ENCODE results near the gene RIPOR3. TPM values are rescaled to one million over a fixed set of nuclear protein-coding genes. Genes with fewer than 3 reads are reported as not detected.
A peak's percentile ranks its signal among the peaks of the same experiment; 100 is the strongest.

Gene RIPOR3
- not detected for total RNA-seq

DNA sequence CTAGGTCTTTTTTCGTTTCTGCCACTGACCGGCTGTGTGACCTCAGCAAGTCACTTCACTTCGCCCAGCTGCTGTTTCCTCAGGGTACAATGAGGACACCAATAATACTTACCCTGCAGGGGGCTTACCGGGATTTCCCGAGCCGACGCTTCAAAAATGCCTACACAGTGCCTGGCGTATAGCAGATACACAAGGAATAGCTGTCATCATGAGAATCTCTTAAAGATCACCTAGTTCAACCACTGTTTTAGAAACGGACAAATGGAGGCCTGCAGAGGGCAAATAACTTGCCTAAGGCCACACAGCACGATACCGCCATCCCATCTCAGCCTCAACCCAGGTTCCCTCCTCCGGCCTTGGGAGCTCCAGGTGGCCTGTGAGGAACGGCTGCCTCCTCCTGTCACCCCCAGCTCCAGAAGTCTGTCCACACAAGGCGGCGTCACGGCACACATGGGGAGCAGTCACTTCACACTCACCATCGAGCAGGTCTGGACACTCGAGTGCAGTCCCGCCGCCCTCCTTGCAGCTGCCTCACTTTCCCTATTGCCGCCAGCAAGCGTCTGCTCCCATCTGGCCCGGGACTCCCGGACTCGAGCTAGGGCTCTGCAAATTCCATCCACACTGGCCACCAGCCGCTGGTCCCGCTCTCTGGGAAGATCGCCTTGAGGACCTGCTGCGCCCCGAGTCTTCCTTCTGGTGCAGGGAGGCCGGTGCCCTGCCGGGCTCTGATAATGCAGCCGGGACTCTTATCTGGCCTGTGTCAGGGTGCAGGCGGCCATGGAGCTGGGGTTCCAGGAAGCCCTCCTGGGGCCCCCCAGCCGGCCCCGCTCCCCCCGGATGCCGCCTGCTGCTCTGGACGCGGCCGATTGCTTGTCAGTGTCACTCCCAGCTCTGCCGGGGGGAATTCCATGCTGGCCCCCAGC, at the start of gene RIPOR3:
RIPOR3 (minus strand) TSS at position 893 of the 923 bp plus-strand sequence; CDS start at position 479, 414 bp downstream.
- Mint-ChIP-seq H3K9me3 (no peaks in the 10 kb centered on the region), H3K27me3 (peaks cover 46 to 49% of the 10 kb centered on the region in 2 donors), H3K27ac (no peak within 1 kb of the TSS), H3K36me3 (no peaks in the 10 kb centered on the region), H3K4me3 (no peak within 1 kb of the TSS), H3K4me1 (ENCODE audit: low read depth in 2 of 2) (peaks cover 4 to 5% of the 10 kb centered on the region in 2 donors)
- ATAC-seq = no peak
- DNase-seq (ENCODE audit: low spot score) = peak; percentile 51

DNA sequence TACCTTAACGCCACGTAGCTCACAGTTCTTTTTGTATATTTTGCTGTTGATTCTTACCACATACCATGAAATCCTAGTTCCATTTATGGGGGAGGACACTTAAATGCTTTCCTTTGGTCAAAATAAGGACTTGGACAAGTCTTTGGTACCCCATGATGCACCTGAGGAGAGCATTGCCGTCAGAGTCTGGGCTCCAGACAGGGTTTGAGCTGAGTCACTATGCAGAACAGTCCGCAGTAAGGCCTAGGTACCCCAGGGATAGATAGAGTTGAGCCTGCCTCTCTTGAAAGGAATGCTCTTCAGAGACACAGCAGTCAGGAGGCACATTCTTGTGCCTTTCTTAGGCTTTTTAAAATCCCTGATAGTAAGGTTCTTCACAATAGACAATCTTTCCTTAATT, 46.0 kb upstream of the RIPOR3 start:
- Mint-ChIP-seq H3K9me3 (no peaks in the 10 kb centered on the region), H3K27ac (no peak overlapping the region), H3K36me3 (no peaks in the 10 kb centered on the region), H3K4me3 (no peak overlapping the region), H3K27me3 (no peaks in the 10 kb centered on the region), H3K4me1 (ENCODE audit: low read depth in 2 of 2) (peaks cover 12 to 13% of the 10 kb centered on the region in 2 donors)
- ATAC-seq (no peak), DNase-seq (ENCODE audit: low spot score) (no peak)

DNA sequence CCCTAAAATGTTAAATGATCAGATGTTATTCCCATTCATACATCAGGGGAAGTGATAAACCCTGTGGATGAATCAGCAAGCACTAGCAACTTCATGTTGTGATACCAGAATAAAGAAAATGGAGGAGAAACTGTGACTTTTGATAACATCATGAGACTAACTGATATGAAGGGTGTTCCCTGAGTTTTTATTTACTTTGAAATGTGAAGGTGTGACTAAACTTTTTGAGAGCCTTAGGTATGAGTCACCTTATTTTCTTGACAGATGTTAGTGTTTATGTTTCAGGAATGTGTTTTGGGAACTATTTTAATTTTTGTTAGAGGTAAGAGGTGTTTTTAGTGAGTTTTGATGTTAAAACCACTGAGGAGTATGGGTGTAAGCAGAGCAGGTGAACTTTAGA, 44.5 kb upstream of the RIPOR3 start:
- Mint-ChIP-seq H3K27me3 (no peaks in the 10 kb centered on the region), H3K9me3 (no peaks in the 10 kb centered on the region), H3K27ac (no peak overlapping the region), H3K4me3 (no peak overlapping the region), H3K4me1 (ENCODE audit: low read depth in 2 of 2) (peaks cover 9% of the 10 kb centered on the region in 2 donors), H3K36me3 (no peaks in the 10 kb centered on the region)
- no peak for ATAC-seq
- no peak for DNase-seq (ENCODE audit: low spot score)

- DNase-seq (ENCODE audit: low spot score) (no peak), ATAC-seq (no peak)
- Mint-ChIP-seq H3K4me1 (ENCODE audit: low read depth in 2 of 2) (peaks cover 9 to 13% of the 10 kb centered on the region in 2 donors), H3K4me3 (no peak overlapping the region), H3K27me3 (no peaks in the 10 kb centered on the region), H3K27ac (no peak overlapping the region), H3K9me3 (no peaks in the 10 kb centered on the region), H3K36me3 (no peaks in the 10 kb centered on the region)
Measured at GRCh38 chr20:50734730-50735679, 43.7 kb upstream of the RIPOR3 start.

- peaks cover 9 to 13% of the 10 kb centered on the region in 2 donors for H3K4me1 Mint-ChIP-seq (ENCODE audit: low read depth in 2 of 2)
- DNase-seq (ENCODE audit: low spot score) = no peak
- H3K9me3 Mint-ChIP-seq = no peaks in the 10 kb centered on the region
- no peak overlapping the region for H3K27ac Mint-ChIP-seq
- no peaks in the 10 kb centered on the region for H3K27me3 Mint-ChIP-seq
- no peak overlapping the region for H3K4me3 Mint-ChIP-seq
- no peak for ATAC-seq
- H3K36me3 Mint-ChIP-seq = no peaks in the 10 kb centered on the region
Measured at GRCh38 chr20:50733644-50734349, 42.5 kb upstream of the RIPOR3 start.

DNA sequence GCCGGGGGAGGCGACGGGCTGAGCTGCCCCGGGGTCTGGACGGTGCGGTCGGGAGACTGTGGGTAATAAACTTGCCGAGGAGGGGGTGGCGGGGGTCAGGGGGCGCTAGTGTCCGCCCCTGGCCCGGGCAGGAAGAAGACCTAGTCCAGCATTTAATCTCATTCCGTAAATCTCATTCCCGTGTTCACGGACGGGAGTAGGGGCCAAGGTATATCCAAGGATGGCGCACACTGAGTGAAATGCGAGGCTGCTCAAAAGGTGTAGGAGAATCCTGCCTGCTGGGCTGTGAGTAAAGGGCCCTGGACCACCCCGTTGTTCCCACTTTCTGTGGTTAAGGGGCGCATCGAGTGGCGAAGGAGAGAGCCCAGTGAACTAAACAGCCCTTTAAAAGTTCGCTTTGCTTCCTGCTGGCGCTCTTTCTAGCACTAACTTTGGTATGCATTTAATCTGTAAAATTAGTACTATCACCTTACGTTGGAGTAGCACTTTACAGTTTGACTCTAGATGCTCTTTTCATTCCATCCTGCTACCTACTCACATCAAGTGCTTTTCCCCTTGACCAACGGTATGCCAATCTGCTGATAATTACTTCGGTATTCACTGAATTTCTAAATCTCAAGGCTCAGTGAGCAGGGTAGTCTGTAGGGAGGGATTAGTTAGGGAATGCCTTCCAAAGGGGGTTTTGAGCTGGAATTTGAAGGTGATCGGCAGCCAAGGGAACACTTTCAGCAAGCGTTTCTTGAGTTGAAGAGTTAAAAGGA, 40.8 kb upstream of the RIPOR3 start:
- H3K4me1 Mint-ChIP-seq (ENCODE audit: low read depth in 2 of 2) = peaks cover 7 to 13% of the 10 kb centered on the region in 2 donors
- peak overlapping the region; percentile 82 for H3K4me3 Mint-ChIP-seq
- no peaks in the 10 kb centered on the region for H3K36me3 Mint-ChIP-seq
- no peaks in the 10 kb centered on the region for H3K9me3 Mint-ChIP-seq
- ATAC-seq (no peak), DNase-seq (ENCODE audit: low spot score) (no peak)
- no peaks in the 10 kb centered on the region for H3K27me3 Mint-ChIP-seq
- H3K27ac Mint-ChIP-seq = peak overlapping the region in 1 of 2 donors; percentile 48

GRCh38 chr20:50731055-50731929, 40.0 kb upstream of the RIPOR3 start, which contains the start of gene PARD6B:
PARD6B (plus strand) TSS chr20:50731580; CDS start chr20:50731787, 207 bp downstream.
- ATAC-seq = peak; percentile 97 to 98
- peaks cover 7 to 13% of the 10 kb centered on the region in 2 donors for H3K4me1 Mint-ChIP-seq (ENCODE audit: low read depth in 2 of 2)
- H3K9me3 Mint-ChIP-seq = no peaks in the 10 kb centered on the region

GRCh38 chr20:50730765-50731054, 39.4 kb upstream of the RIPOR3 start:
- Mint-ChIP-seq H3K36me3 (no peaks in the 10 kb centered on the region), H3K27me3 (no peaks in the 10 kb centered on the region), H3K27ac (peak overlapping the region; percentile 18 to 62), H3K4me3 (peak overlapping the region; percentile 82), H3K4me1 (ENCODE audit: low read depth in 2 of 2) (peaks cover 7 to 13% of the 10 kb centered on the region in 2 donors), H3K9me3 (no peaks in the 10 kb centered on the region)
- DNase-seq (ENCODE audit: low spot score) (no peak), ATAC-seq (no peak)

More at GRCh38 chr20:50731055-50731929, 40.0 kb upstream of the RIPOR3 start, which contains the start of gene PARD6B:
- H3K27ac Mint-ChIP-seq = peak within 1 kb of the TSS; percentile 18 to 62
- DNase-seq (ENCODE audit: low spot score) = peak; percentile 99
- H3K4me3 Mint-ChIP-seq = peak within 1 kb of the TSS; percentile 82
- H3K27me3 Mint-ChIP-seq = no peaks in the 10 kb centered on the region
- H3K36me3 Mint-ChIP-seq = no peaks in the 10 kb centered on the region

GRCh38 chr20:50729901-50730764, 38.8 kb upstream of the RIPOR3 start:
- Mint-ChIP-seq H3K4me3 (peak overlapping the region; percentile 82), H3K4me1 (ENCODE audit: low read depth in 2 of 2) (peaks cover 7 to 13% of the 10 kb centered on the region in 2 donors), H3K27ac (peak overlapping the region; percentile 18 to 21), H3K36me3 (no peaks in the 10 kb centered on the region), H3K27me3 (no peaks in the 10 kb centered on the region), H3K9me3 (no peaks in the 10 kb centered on the region)
- ATAC-seq = no peak
- no peak for DNase-seq (ENCODE audit: low spot score)

DNA sequence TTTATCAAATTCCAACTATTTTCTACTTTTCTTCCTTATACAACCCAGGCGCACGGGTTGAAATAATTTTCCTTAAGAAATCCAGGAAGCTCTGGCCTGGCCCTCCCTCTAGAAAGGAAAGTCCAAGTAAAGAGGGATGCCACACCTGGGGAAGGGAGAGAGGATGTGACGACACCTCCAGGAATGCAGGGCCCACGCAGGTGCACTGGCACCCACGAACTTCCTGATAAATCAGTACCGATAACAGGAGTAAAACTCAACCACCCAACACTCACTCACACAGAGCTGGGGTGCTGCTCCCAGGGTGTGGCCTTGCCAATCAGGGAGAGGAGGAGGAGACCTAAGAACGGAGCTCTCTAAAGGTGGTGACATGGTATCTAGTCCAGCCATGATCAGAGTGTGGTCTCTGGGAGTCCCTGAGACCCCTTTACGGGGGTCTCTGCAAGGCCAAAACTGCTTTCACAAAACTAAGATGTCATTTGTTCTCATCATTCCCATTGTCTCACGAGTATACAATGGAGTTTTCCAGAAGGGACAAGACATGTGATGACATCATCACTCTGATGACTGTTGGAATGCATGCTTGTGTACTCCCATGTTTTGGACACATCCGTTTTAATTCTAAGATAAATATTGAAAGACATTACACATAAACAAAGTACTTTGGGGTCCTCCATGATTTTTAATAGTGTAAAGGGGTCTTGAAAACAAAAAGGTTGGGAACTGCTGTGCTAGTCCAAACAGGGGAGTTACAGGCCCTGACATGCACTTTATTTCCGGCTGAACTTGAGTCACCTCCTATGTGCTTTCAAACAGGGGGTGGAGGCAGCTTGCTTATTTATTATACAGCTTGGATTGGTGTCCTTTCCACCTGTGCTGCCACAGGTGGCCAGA, 37.9 kb upstream of the RIPOR3 start:
- no peak overlapping the region for H3K27ac Mint-ChIP-seq
- H3K27me3 Mint-ChIP-seq = no peaks in the 10 kb centered on the region
- no peaks in the 10 kb centered on the region for H3K36me3 Mint-ChIP-seq
- peaks cover 7 to 13% of the 10 kb centered on the region in 2 donors for H3K4me1 Mint-ChIP-seq (ENCODE audit: low read depth in 2 of 2)
- H3K9me3 Mint-ChIP-seq = no peaks in the 10 kb centered on the region
- DNase-seq (ENCODE audit: low spot score) (no peak), ATAC-seq (no peak)
- H3K4me3 Mint-ChIP-seq = peak overlapping the region; percentile 41

Data from natural killer cell treated with Interleukin-12 subunit alpha and Interleukin-12 subunit beta and Interleukin-15 and Interleukin-18, amount 100 ng/mL, for 72 hours (primary cell).